ENCODE data around the gene MRGPRG. TPM values are rescaled to one million over a fixed set of nuclear protein-coding genes. Genes with fewer than 3 reads are reported as not detected.

Gene MRGPRG
- total and polyA plus RNA-seq, 4 donors: not detected

- no peak overlapping the region for H3K9ac ChIP-seq (ENCODE audit: low read depth in 1 of 2, low read length in 2 of 2)
- TF ChIP-seq HNF4G (IDR thresholded peaks at IDR 0.05) (no peak), YY1 (IDR thresholded peaks at IDR 0.05) (no peak), EGR1 (IDR thresholded peaks at IDR 0.05; ENCODE audit: low read depth in 2 of 2) (no peak), ATF3 (IDR thresholded peaks at IDR 0.05) (no peak), MAX (IDR thresholded peaks at IDR 0.05) (no peak), NR2F2 (IDR thresholded peaks at IDR 0.05) (no peak), JUND (IDR thresholded peaks at IDR 0.05) (no peak), TAF1 (conservative IDR thresholded peaks at IDR 0.05) (no peak), FOXA2 (IDR thresholded peaks at IDR 0.05) (no peak), SP1 (IDR thresholded peaks at IDR 0.05) (no peak), FOXA1 (IDR thresholded peaks at IDR 0.05) (no peak), GABPA (IDR thresholded peaks at IDR 0.05 in 1 of 2, conservative IDR thresholded peaks at IDR 0.05 in 1 of 2) (no peak), REST (IDR thresholded peaks at IDR 0.05) (no peak), RXRA (IDR thresholded peaks at IDR 0.05) (no peak)
- TF ChIP-seq, protein P1, sequence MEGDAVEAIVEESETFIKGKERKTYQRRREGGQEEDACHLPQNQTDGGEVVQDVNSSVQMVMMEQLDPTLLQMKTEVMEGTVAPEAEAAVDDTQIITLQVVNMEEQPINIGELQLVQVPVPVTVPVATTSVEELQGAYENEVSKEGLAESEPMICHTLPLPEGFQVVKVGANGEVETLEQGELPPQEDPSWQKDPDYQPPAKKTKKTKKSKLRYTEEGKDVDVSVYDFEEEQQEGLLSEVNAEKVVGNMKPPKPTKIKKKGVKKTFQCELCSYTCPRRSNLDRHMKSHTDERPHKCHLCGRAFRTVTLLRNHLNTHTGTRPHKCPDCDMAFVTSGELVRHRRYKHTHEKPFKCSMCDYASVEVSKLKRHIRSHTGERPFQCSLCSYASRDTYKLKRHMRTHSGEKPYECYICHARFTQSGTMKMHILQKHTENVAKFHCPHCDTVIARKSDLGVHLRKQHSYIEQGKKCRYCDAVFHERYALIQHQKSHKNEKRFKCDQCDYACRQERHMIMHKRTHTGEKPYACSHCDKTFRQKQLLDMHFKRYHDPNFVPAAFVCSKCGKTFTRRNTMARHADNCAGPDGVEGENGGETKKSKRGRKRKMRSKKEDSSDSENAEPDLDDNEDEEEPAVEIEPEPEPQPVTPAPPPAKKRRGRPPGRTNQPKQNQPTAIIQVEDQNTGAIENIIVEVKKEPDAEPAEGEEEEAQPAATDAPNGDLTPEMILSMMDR (IDR thresholded peaks at IDR 0.05; ENCODE audit: low read depth, low read length, missing input control): no peak
- TF ChIP-seq, protein P2, sequence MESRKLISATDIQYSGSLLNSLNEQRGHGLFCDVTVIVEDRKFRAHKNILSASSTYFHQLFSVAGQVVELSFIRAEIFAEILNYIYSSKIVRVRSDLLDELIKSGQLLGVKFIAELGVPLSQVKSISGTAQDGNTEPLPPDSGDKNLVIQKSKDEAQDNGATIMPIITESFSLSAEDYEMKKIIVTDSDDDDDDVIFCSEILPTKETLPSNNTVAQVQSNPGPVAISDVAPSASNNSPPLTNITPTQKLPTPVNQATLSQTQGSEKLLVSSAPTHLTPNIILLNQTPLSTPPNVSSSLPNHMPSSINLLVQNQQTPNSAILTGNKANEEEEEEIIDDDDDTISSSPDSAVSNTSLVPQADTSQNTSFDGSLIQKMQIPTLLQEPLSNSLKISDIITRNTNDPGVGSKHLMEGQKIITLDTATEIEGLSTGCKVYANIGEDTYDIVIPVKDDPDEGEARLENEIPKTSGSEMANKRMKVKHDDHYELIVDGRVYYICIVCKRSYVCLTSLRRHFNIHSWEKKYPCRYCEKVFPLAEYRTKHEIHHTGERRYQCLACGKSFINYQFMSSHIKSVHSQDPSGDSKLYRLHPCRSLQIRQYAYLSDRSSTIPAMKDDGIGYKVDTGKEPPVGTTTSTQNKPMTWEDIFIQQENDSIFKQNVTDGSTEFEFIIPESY (IDR thresholded peaks at IDR 0.05): no peak
- no peak for DNase-seq (ENCODE audit: low spot score)
- peaks cover 0 to 11% (median 6%) of the 10 kb centered on the region in 4 donors for H3K9me3 ChIP-seq (ENCODE audit: control insufficient read depth in 4 of 4, low read length in 3 of 4)
- no peaks in the 10 kb centered on the region for H3K4me1 ChIP-seq (ENCODE audit: control insufficient read depth in 4 of 4, insufficient read depth in 4 of 4, low read length in 3 of 4)
- H3K27me3 ChIP-seq (ENCODE audit: control insufficient read depth in 4 of 4, insufficient read depth in 4 of 4, low read length in 3 of 4): no peaks in the 10 kb centered on the region
- no peak overlapping the region for H3K4me3 ChIP-seq (ENCODE audit: low read depth in 1 of 3, low read length in 3 of 3)
- no peaks in the 10 kb centered on the region for H3K36me3 ChIP-seq (ENCODE audit: control insufficient read depth in 4 of 4, insufficient read depth in 3 of 4, low read depth in 1 of 4, low read length in 3 of 4)
- whole genome bisulfite sequencing: 97% methylated on average over 2 of the region's 2 CpGs
- H3K27ac ChIP-seq (ENCODE audit: low read depth in 1 of 2, low read length in 2 of 2): no peak overlapping the region
These were observed 44.8 kb downstream of the MRGPRG start for GRCh38 chr11:3173795-3174194.
